H9 (cell line): ENCODE data around the gene ARMCX2. TPM values are rescaled to one million over a fixed set of nuclear protein-coding genes. Genes with fewer than 3 reads are reported as not detected.

Experiments
- DNase-seq: peaks from one replicate; pipeline ENCODE4 v3.0.0-alpha.2; 2017
- H2AFZ ChIP-seq: one replicate; pipeline ENCODE4 v1.6.1; 2013; ENCODE audit warnings: mild to moderate bottlenecking, low read length, control low read depth, moderate library complexity
- H2AK5ac ChIP-seq: 2 replicates; pipeline ENCODE4 v1.6.1; 2013; ENCODE audit warnings: low read length, control low read depth, mixed read lengths; ENCODE audit not compliant: insufficient read length
- H2BK120ac ChIP-seq: one replicate; pipeline ENCODE4 v1.6.1; 2013; ENCODE audit warnings: low read depth, mild to moderate bottlenecking, low read length, control low read depth, inconsistent platforms; ENCODE audit not compliant: poor library complexity, severe bottlenecking
- H2BK12ac ChIP-seq: 2 replicates; pipeline ENCODE4 v1.6.1; 2013; ENCODE audit warnings: low read length, control low read depth, mixed read lengths, low read depth; ENCODE audit not compliant: insufficient read length
- H2BK15ac ChIP-seq: 2 replicates; pipeline ENCODE4 v1.6.1; 2013; ENCODE audit warnings: low read depth, low read length, control low read depth
- H2BK20ac ChIP-seq: one replicate; pipeline ENCODE4 v1.6.1; 2013; ENCODE audit warnings: low read depth, mild to moderate bottlenecking, low read length, control low read depth, inconsistent platforms; ENCODE audit not compliant: poor library complexity, severe bottlenecking
- H2BK5ac ChIP-seq: 2 replicates; pipeline ENCODE4 v1.6.1; 2013; ENCODE audit warnings: low read length, control low read depth, mixed read lengths; ENCODE audit not compliant: insufficient read length
- H3K14ac ChIP-seq: 2 replicates; pipeline ENCODE4 v1.6.1; 2013; ENCODE audit warnings: low read length, control low read depth; ENCODE audit not compliant: insufficient read depth
- H3K18ac ChIP-seq: 2 replicates; pipeline ENCODE4 v1.6.1; 2013; ENCODE audit warnings: low read depth, mild to moderate bottlenecking, mixed read lengths, low read length, control low read depth; ENCODE audit not compliant: insufficient read length
- H3K23ac ChIP-seq: 2 replicates; pipeline ENCODE4 v1.6.1; 2013; ENCODE audit warnings: low read length, control low read depth, mixed read lengths, low read depth; ENCODE audit not compliant: insufficient read length
- H3K23me2 ChIP-seq: 2 replicates; pipeline ENCODE4 v1.6.1; 2013; ENCODE audit warnings: low read depth, mild to moderate bottlenecking, mixed read lengths, low read length, control low read depth; ENCODE audit not compliant: insufficient read length, poor library complexity, severe bottlenecking
- H3K27ac ChIP-seq: 2 replicates; pipeline ENCODE4 v1.5.1; 2013; ENCODE audit warnings: low read length, control low read depth, mixed read lengths, low read depth; ENCODE audit not compliant: insufficient read length
- H3K27me3 ChIP-seq: 2 replicates; pipeline ENCODE4 v1.6.1; 2013; ENCODE audit warnings: low read length, control low read depth, inconsistent platforms; ENCODE audit not compliant: insufficient read depth
- H3K4ac ChIP-seq: 2 replicates; pipeline ENCODE4 v1.6.1; 2013; ENCODE audit warnings: low read depth, mild to moderate bottlenecking, control low read depth, inconsistent platforms, low read length, moderate library complexity
- H3K4me1 ChIP-seq: 2 replicates; pipeline ENCODE4 v1.6.1; 2013; ENCODE audit warnings: low read length, control low read depth, inconsistent platforms; ENCODE audit not compliant: insufficient read depth
- H3K4me2 ChIP-seq: 2 replicates; pipeline ENCODE4 v1.6.1; 2013; ENCODE audit warnings: low read length, control low read depth, mixed read lengths; ENCODE audit not compliant: insufficient read length, insufficient read depth
- H3K56ac ChIP-seq: 2 replicates; pipeline ENCODE4 v1.6.1; 2013; ENCODE audit warnings: low read depth, mild to moderate bottlenecking, mixed read lengths, low read length, control low read depth; ENCODE audit not compliant: insufficient read length
- H3K79me1 ChIP-seq: 2 replicates; pipeline ENCODE4 v1.6.1; 2013; ENCODE audit warnings: low read depth, mild to moderate bottlenecking, moderate library complexity, low read length, control low read depth, inconsistent platforms; ENCODE audit not compliant: insufficient read depth, poor library complexity, severe bottlenecking
- H3K79me2 ChIP-seq: 2 replicates; pipeline ENCODE4 v1.6.1; 2013; ENCODE audit warnings: low read length, control low read depth, inconsistent platforms; ENCODE audit not compliant: insufficient read depth
- H3K9ac ChIP-seq: 2 replicates; pipeline ENCODE4 v1.6.1; 2013; ENCODE audit warnings: low read length, control low read depth, mixed read lengths; ENCODE audit not compliant: insufficient read length; ENCODE audit errors: extremely low read depth
- H3K9me3 ChIP-seq: one replicate; pipeline ENCODE4 v1.6.1; 2013; ENCODE audit warnings: low read depth, low read length, inconsistent platforms; ENCODE audit not compliant: control insufficient read depth
- H3T11ph ChIP-seq: one replicate; pipeline ENCODE4 v1.6.1; 2013; ENCODE audit warnings: mild to moderate bottlenecking, low read length, control low read depth, inconsistent platforms
- H4K20me1 ChIP-seq: one replicate; pipeline ENCODE4 v1.6.1; 2013; ENCODE audit not compliant: control insufficient read depth, insufficient read length, insufficient read depth
- H4K5ac ChIP-seq: 2 replicates; pipeline ENCODE4 v1.6.1; 2013; ENCODE audit warnings: low read depth, mild to moderate bottlenecking, mixed read lengths, low read length, control low read depth; ENCODE audit not compliant: insufficient read length
- H4K8ac ChIP-seq: replicated peaks from 2 replicates; pipeline ENCODE4 v1.6.1; 2013; ENCODE audit warnings: low read length, control low read depth, mixed read lengths, low read depth; ENCODE audit not compliant: insufficient read length
- H4K91ac ChIP-seq: 2 replicates; pipeline ENCODE4 v1.6.1; 2013; ENCODE audit warnings: low read depth, mild to moderate bottlenecking, moderate library complexity, mixed read lengths, low read length, control low read depth; ENCODE audit not compliant: insufficient read length
- H3K27ac Mint-ChIP-seq, 3 experiments: 2 replicates in 2 of 3; 3 replicates in 1 of 3; pipeline ENCODE4 v1.8.0; 2020 to 2021; ENCODE audit warnings: mixed read lengths in 3 of 3, mild to moderate bottlenecking in 1 of 3, moderate library complexity in 1 of 3
- H3K27me3 Mint-ChIP-seq: 2 replicates; pipeline ENCODE4 v1.8.0; 2021; ENCODE audit warnings: low read depth, mild to moderate bottlenecking, moderate library complexity, mixed read lengths
- H3K36me3 Mint-ChIP-seq, 3 experiments: 2 replicates in 2 of 3; 3 replicates in 1 of 3; pipeline ENCODE4 v1.8.0; 2020 to 2021; ENCODE audit warnings: low read depth in 3 of 3, mixed read lengths in 3 of 3; ENCODE audit not compliant: insufficient read depth in 1 of 3
- H3K4me1 Mint-ChIP-seq, 2 experiments: 2 replicates each; pipeline ENCODE4 v1.8.0; 2020; ENCODE audit warnings: mixed read lengths in 2 of 2
- H3K4me3 Mint-ChIP-seq, 2 experiments: 2 replicates in 1 of 2; 3 replicates in 1 of 2; pipeline ENCODE4 v1.8.0; 2020 to 2021; ENCODE audit warnings: mild to moderate bottlenecking in 2 of 2, mixed read lengths in 2 of 2, moderate library complexity in 1 of 2
- H3K9me3 Mint-ChIP-seq, 2 experiments: 2 replicates in 1 of 2; 3 replicates in 1 of 2; pipeline ENCODE4 v1.8.0; 2020; ENCODE audit warnings: mild to moderate bottlenecking in 2 of 2, mixed read lengths in 2 of 2, moderate library complexity in 1 of 2
- CTCF ChIP-seq: fragments of 200-600 bp; sonication (generic); conservative IDR thresholded peaks from 3 replicates; pipeline ENCODE4 v1.8.0; 2021; ENCODE audit warnings: antibody characterized with exemption, mild to moderate bottlenecking
- WGBS: extraction: QIAGEN DNeasy Blood & Tissue Kit; methylation state at CpG from one replicate; pipeline ENCODE4 v1.1.7; 2013; ENCODE audit warnings: missing lambda C conversion rate, low lambda C conversion rate, mixed read lengths; ENCODE audit not compliant: insufficient read length; ENCODE audit errors: extremely low coverage; 5-methylcytosine and 5-hydroxymethylcytosine counted together
- total RNA-seq: library from RNA; stranded (reverse); gene quantifications from 2 replicates; pipeline ENCODE4 v1.2.1, GENCODE V29; 2021

ARMCX2 gene
- total RNA-seq, 1 experiment from 2014 or later: 108 TPM

- Histone ChIP-seq H2AK5ac (no peak overlapping the region), H2BK20ac (no peak overlapping the region), H3K4me1 (no peaks in the 10 kb centered on the region), H3K56ac (no peak overlapping the region), H3K27me3 (no peaks in the 10 kb centered on the region), H4K5ac (no peak overlapping the region), H3K18ac (no peak overlapping the region), H3K4me2 (no peak overlapping the region), H2BK12ac (no peak overlapping the region), H2AFZ (no peak overlapping the region), H2BK15ac (no peak overlapping the region), H3K9me3 (peaks cover 7% of the 10 kb centered on the region), H3K14ac (no peak overlapping the region), H4K91ac (no peak overlapping the region), H4K8ac (no peak overlapping the region), H3K23ac (no peak overlapping the region), H2BK120ac (no peak overlapping the region), H3K23me2 (no peaks in the 10 kb centered on the region), H3T11ph (no peak overlapping the region), H2BK5ac (no peak overlapping the region), H4K20me1 (no peaks in the 10 kb centered on the region), H3K27ac (no peak overlapping the region), H3K4ac (no peak overlapping the region), H3K9ac (no peak overlapping the region), H3K79me2 (no peaks in the 10 kb centered on the region), H3K79me1 (no peaks in the 10 kb centered on the region)
- no peak for DNase-seq
- no CpG with 5 or more reads among the region's 3 CpGs for WGBS
- peaks cover 9 to 10% of the 10 kb centered on the region in 2 experiments for H3K4me1 Mint-ChIP-seq
- no peak overlapping the region for H3K4me3 Mint-ChIP-seq
- no peak overlapping the region for H3K27ac Mint-ChIP-seq
- peaks cover 41 to 48% of the 10 kb centered on the region in 2 experiments for H3K9me3 Mint-ChIP-seq
- no peak for TF ChIP-seq CTCF
- H3K27me3 Mint-ChIP-seq: no peaks in the 10 kb centered on the region
- H3K36me3 Mint-ChIP-seq: no peaks in the 10 kb centered on the region
Measured at GRCh38 chrX:101676571-101676970, 16.9 kb upstream of the ARMCX2 start.
